ENCODE measurements around the gene MMP7. TPM values are rescaled to one million over a fixed set of nuclear protein-coding genes. Genes with fewer than 3 reads are reported as not detected.
A peak's percentile ranks its signal among the peaks of the same experiment; 100 is the strongest.

MMP7 gene
- total and polyA plus RNA-seq, 2 donors (not counting 1 experiment from before 2014, with no cell fraction given) = not detected

DNA sequence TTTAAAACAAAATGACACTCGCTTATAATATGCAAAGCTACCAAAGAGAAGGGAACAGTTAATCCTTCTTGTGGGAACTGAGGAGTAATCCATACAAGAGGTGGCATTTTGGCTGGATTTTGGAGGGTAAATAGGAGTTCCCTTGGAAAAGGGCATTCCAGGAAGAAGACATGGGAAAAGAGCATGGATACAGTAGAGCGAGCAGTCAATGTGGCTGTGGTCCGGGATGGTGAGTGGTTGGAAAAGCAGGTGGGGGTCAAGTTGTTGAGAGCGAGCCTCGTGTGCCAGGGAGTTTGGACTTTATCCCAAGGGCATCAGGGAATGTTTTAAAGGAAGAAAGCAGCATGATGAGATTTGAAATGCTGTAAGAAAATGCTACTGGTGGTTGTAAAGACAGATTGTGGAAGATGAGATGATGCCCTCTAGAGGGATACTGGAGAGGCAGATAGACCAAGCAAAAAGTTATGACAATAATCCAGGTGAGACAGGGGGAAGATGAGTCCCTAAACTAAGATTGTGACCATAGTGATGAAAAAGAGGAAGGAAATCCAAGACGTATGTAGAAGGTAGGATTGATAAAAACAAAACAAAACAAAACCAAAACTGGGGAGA lies 3.8 kb upstream of the MMP7 start:
- DNase-seq = peak; percentile 63
- Histone ChIP-seq H3K79me2 (ENCODE audit: control insufficient read depth, insufficient read depth, low read length) (no peaks in the 10 kb centered on the region), H3K27ac (ENCODE audit: low read length in 2 of 2) (no peak overlapping the region), H3K9me3 (ENCODE audit: control extremely low read depth in 1 of 3, control insufficient read depth in 2 of 3, insufficient read depth in 1 of 3, low read length in 2 of 3) (no peaks in the 10 kb centered on the region), H3K27me3 (replicated peaks in 1 of 4; ENCODE audit: control extremely low read depth in 1 of 4, control insufficient read depth in 3 of 4, insufficient read depth in 4 of 4, low read length in 3 of 4) (no peaks in the 10 kb centered on the region), H4K20me1 (ENCODE audit: control insufficient read depth, insufficient read depth, low read length, poor library complexity, severe bottlenecking) (no peaks in the 10 kb centered on the region), H3K4me1 (ENCODE audit: control insufficient read depth in 2 of 2, insufficient read depth in 2 of 2, low read length in 2 of 2) (peaks cover 10 to 21% of the 10 kb centered on the region in 2 donors), H3K4me3 (ENCODE audit: control extremely low read depth in 1 of 5, extremely low read depth in 1 of 5, insufficient read depth in 1 of 5, low read depth in 2 of 5, low read length in 4 of 5) (no peak overlapping the region), H3K4me2 (replicated peaks; ENCODE audit: low read depth, low read length, poor library complexity, severe bottlenecking) (peak overlapping the region; percentile 6), H3K9ac (ENCODE audit: low read length) (no peak overlapping the region), H3K36me3 (replicated peaks in 1 of 2; ENCODE audit: control extremely low read depth in 1 of 2, control insufficient read depth in 1 of 2, extremely low read depth in 1 of 2, insufficient read depth in 2 of 2, low read length in 1 of 2) (no peaks in the 10 kb centered on the region), H2AFZ (ENCODE audit: insufficient read depth, low read depth, low read length, poor library complexity, severe bottlenecking) (no peak overlapping the region)
- TF ChIP-seq EZH2 (IDR thresholded peaks at IDR 0.05; ENCODE audit: borderline replicate concordance, insufficient read depth, low read depth, low read length, poor library complexity, severe bottlenecking) = no peak
- peak; percentile 32 for TF ChIP-seq CTCF (IDR thresholded peaks at IDR 0.05)
- CTCF ChIA-PET = interaction anchor here (0.7 to 1.5 kb wide), 2 partner anchors 13 to 79 kb away, joined by 3 to 5 read pairs; no protein-coding TSS in a partner anchor
- Mint-ChIP-seq H3K27me3 (no peaks in the 10 kb centered on the region), H3K27ac (no peak overlapping the region), H3K4me1 (peaks cover 35% of the 10 kb centered on the region), H3K4me3 (no peak overlapping the region), H3K9me3 (ENCODE audit: insufficient read depth) (no peaks in the 10 kb centered on the region)
- intact Hi-C loops (cut with micrococcal nuclease) = no loop called here
- POLR2A ChIA-PET = no interaction called here
- ATAC-seq (ENCODE audit: low read depth) = no peak
- WGBS (ENCODE audit: insufficient coverage) = 95% methylated on average over 4 of the region's 6 CpGs

DNA sequence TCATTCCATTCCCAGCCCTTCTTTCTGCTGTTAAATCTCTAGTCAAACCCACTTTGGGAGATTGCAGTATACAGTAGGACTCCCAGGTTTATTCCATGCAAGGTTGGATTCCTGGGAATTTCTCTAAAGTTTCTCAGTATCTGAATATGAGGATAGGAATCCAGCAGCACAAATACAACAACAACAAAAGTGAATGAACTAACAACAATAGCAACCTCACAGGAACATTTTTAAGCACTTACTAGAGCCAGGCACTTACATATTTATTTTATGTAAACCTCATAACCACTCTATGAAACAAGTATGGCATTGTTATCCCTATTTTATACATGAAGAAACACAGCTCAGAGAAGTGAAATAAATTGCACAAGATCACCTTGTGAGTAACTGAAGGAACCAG lies 1.9 kb downstream of the MMP7 start:
- Histone ChIP-seq H3K4me2 (replicated peaks; ENCODE audit: low read depth, low read length, poor library complexity, severe bottlenecking) (no peak overlapping the region), H3K79me2 (ENCODE audit: control insufficient read depth, insufficient read depth, low read length) (no peaks in the 10 kb centered on the region), H3K4me1 (ENCODE audit: control insufficient read depth in 2 of 2, insufficient read depth in 2 of 2, low read length in 2 of 2) (peaks cover 0 to 3% of the 10 kb centered on the region in 2 donors), H3K36me3 (replicated peaks in 1 of 2; ENCODE audit: control extremely low read depth in 1 of 2, control insufficient read depth in 1 of 2, extremely low read depth in 1 of 2, insufficient read depth in 2 of 2, low read length in 1 of 2) (no peaks in the 10 kb centered on the region), H3K9me3 (ENCODE audit: control extremely low read depth in 1 of 3, control insufficient read depth in 2 of 3, insufficient read depth in 1 of 3, low read length in 2 of 3) (no peaks in the 10 kb centered on the region), H4K20me1 (ENCODE audit: control insufficient read depth, insufficient read depth, low read length, poor library complexity, severe bottlenecking) (no peaks in the 10 kb centered on the region), H3K4me3 (ENCODE audit: control extremely low read depth in 1 of 5, extremely low read depth in 1 of 5, insufficient read depth in 1 of 5, low read depth in 2 of 5, low read length in 4 of 5) (no peak overlapping the region), H3K9ac (ENCODE audit: low read length) (no peak overlapping the region), H2AFZ (ENCODE audit: insufficient read depth, low read depth, low read length, poor library complexity, severe bottlenecking) (no peak overlapping the region), H3K27me3 (replicated peaks in 1 of 4; ENCODE audit: control extremely low read depth in 1 of 4, control insufficient read depth in 3 of 4, insufficient read depth in 4 of 4, low read length in 3 of 4) (no peaks in the 10 kb centered on the region), H3K27ac (ENCODE audit: low read length in 2 of 2) (no peak overlapping the region)
- ChIA-PET POLR2A (no interaction called here), CTCF (no interaction called here)
- intact Hi-C loops (cut with micrococcal nuclease) = no loop called here
- ATAC-seq (ENCODE audit: low read depth) = no peak
- Mint-ChIP-seq H3K27ac (no peak overlapping the region), H3K4me3 (no peak overlapping the region), H3K9me3 (ENCODE audit: insufficient read depth) (no peaks in the 10 kb centered on the region), H3K27me3 (no peaks in the 10 kb centered on the region), H3K4me1 (peaks cover 6% of the 10 kb centered on the region)
- TF ChIP-seq EZH2 (IDR thresholded peaks at IDR 0.05; ENCODE audit: borderline replicate concordance, insufficient read depth, low read depth, low read length, poor library complexity, severe bottlenecking) (no peak), CTCF (IDR thresholded peaks at IDR 0.05) (no peak)
- DNase-seq = no peak
